ENCODE results near the gene SPINK2.

The SPINK2 gene

DNA sequence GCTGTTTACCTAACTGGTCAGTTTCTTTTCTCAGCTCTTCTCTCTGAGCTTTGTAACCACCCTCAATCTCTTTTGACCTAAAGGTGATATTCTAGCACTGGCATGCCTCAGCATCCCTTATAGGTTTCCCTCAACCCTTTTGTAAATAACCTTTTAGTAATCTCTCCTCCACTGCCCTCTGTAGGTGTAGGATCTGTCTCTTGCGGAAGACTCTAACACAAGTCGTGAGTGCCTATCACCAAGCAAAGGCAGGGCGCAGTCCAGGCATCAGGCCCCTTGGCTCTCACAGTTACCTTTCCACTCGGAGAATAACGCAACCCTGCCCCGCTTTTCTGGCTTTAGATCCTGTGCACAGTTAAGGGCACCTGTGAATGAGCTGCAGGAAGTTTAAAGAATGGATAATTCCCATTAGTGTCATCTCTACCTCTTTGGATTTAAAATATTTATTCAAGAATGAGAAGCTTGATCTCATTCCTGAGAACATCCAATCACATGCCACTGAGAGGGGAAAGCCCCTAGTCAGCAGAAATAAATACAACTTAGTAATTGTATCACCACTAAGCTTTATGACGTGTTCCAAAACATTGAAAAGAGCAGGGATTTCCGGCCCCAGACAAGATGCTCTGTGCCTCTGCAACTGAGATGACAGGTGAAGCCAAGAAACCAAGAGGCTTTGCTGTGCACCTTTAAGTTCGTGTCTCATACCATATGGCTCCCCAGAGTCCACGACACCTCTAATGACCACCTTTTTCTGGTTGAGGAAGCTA, 58.8 kb downstream of the SPINK2 start:
- Histone ChIP-seq H3K4me2 (ENCODE audit: low read length) (no peak overlapping the region), H3K79me2 (ENCODE audit: control insufficient read depth, low read length) (no peaks in the 10 kb centered on the region), H3K36me3 (ENCODE audit: control insufficient read depth, low read length) (no peaks in the 10 kb centered on the region), H3K4me1 (ENCODE audit: control insufficient read depth, low read length) (peaks cover 35% of the 10 kb centered on the region), H3K27me3 (ENCODE audit: control insufficient read depth, low read length) (no peaks in the 10 kb centered on the region), H3F3A (ENCODE audit: control insufficient read depth, insufficient read depth) (0 out of 2 replicates have a peak, but pooled peaks cover 2% of the 10 kb centered on the region), H4K20me1 (ENCODE audit: control insufficient read depth, insufficient read depth, low read depth, low read length) (no peaks in the 10 kb centered on the region), H3K9me2 (replicated peaks; ENCODE audit: control insufficient read depth, low read length) (no peaks in the 10 kb centered on the region), H3K4me3 (ENCODE audit: low read length) (no peak overlapping the region), H3K9me3 (ENCODE audit: control insufficient read depth, insufficient read depth, low read length) (no peaks in the 10 kb centered on the region), H3K27ac (ENCODE audit: low read depth, low read length) (no peak overlapping the region)
- no peak for TF ChIP-seq EZH2phosphoT487 (IDR thresholded peaks at IDR 0.05; ENCODE audit: borderline replicate concordance, low read length)
- TF ChIP-seq, protein P1, sequence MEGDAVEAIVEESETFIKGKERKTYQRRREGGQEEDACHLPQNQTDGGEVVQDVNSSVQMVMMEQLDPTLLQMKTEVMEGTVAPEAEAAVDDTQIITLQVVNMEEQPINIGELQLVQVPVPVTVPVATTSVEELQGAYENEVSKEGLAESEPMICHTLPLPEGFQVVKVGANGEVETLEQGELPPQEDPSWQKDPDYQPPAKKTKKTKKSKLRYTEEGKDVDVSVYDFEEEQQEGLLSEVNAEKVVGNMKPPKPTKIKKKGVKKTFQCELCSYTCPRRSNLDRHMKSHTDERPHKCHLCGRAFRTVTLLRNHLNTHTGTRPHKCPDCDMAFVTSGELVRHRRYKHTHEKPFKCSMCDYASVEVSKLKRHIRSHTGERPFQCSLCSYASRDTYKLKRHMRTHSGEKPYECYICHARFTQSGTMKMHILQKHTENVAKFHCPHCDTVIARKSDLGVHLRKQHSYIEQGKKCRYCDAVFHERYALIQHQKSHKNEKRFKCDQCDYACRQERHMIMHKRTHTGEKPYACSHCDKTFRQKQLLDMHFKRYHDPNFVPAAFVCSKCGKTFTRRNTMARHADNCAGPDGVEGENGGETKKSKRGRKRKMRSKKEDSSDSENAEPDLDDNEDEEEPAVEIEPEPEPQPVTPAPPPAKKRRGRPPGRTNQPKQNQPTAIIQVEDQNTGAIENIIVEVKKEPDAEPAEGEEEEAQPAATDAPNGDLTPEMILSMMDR (IDR thresholded peaks at IDR 0.05; ENCODE audit: low read depth, low read length, poor library complexity, severe bottlenecking), result no peak

GRCh38 chr4:56760183-56760582, 61.3 kb downstream of the SPINK2 start:
- Histone ChIP-seq H3K4me1 (ENCODE audit: control insufficient read depth, low read length) (peaks cover 46% of the 10 kb centered on the region), H3K9me3 (ENCODE audit: control insufficient read depth, insufficient read depth, low read length) (no peaks in the 10 kb centered on the region), H3K27ac (ENCODE audit: low read depth, low read length) (no peak overlapping the region), H3K27me3 (ENCODE audit: control insufficient read depth, low read length) (no peaks in the 10 kb centered on the region), H4K20me1 (ENCODE audit: control insufficient read depth, insufficient read depth, low read depth, low read length) (no peaks in the 10 kb centered on the region), H3K9me2 (replicated peaks; ENCODE audit: control insufficient read depth, low read length) (no peaks in the 10 kb centered on the region), H3K4me2 (ENCODE audit: low read length) (no peak overlapping the region), H3K79me2 (ENCODE audit: control insufficient read depth, low read length) (no peaks in the 10 kb centered on the region), H3K4me3 (ENCODE audit: low read length) (no peak overlapping the region), H3F3A (ENCODE audit: control insufficient read depth, insufficient read depth) (0 out of 2 replicates have a peak, but pooled peaks cover 2% of the 10 kb centered on the region), H3K36me3 (ENCODE audit: control insufficient read depth, low read length) (no peaks in the 10 kb centered on the region)
- TF ChIP-seq, protein P1 (IDR thresholded peaks at IDR 0.05; ENCODE audit: low read depth, low read length, poor library complexity, severe bottlenecking), result no peak
- TF ChIP-seq EZH2phosphoT487 (IDR thresholded peaks at IDR 0.05; ENCODE audit: borderline replicate concordance, low read length), result no peak
